GM21529 (cell line): ENCODE data around the gene GNG2.

Experiments
- ATAC-seq: cut with Tn5 transposase; IDR thresholded peaks from one replicate; pipeline ENCODE4 v1.9.1; 2021; ENCODE audit not compliant: unreplicated experiment

Gene GNG2

GRCh38 chr14:51860164-51860824, at the start of gene GNG2:
Gene GNG2 (plus strand): TSS chr14:51860612. CDS start chr14:51950679, 90,067 bp downstream.
- ATAC-seq = peak; percentile 90

- ATAC-seq = no peak
Observed at GRCh38 chr14:51811706-51812105, 48.7 kb upstream of the GNG2 start.

- ATAC-seq = no peak
Observed at GRCh38 chr14:51816031-51816430, 44.4 kb upstream of the GNG2 start.

GRCh38 chr14:51817326-51817725, 43.1 kb upstream of the GNG2 start:
- ATAC-seq = no peak

- no peak for ATAC-seq
Observed at GRCh38 chr14:51818748-51819380, 41.5 kb upstream of the GNG2 start.

GRCh38 chr14:51821822-51822221, 38.6 kb upstream of the GNG2 start:
- no peak for ATAC-seq

GRCh38 chr14:51822499-51822898, 37.9 kb upstream of the GNG2 start:
- ATAC-seq = no peak

GRCh38 chr14:51823706-51824105, 36.7 kb upstream of the GNG2 start:
- ATAC-seq = no peak

- ATAC-seq = no peak
Observed at GRCh38 chr14:51824191-51824590, 36.2 kb upstream of the GNG2 start.

GRCh38 chr14:51825926-51826325, 34.5 kb upstream of the GNG2 start:
- ATAC-seq = no peak

GRCh38 chr14:51828017-51828797, 32.2 kb upstream of the GNG2 start:
- ATAC-seq = peak; percentile 95

- ATAC-seq = no peak
Observed at GRCh38 chr14:51834240-51834639, 26.2 kb upstream of the GNG2 start.

- no peak for ATAC-seq
Observed at GRCh38 chr14:51836417-51836816, 24.0 kb upstream of the GNG2 start.

GRCh38 chr14:51844081-51844881, 16.1 kb upstream of the GNG2 start:
- ATAC-seq = peak; percentile 38

GRCh38 chr14:51845811-51846210, 14.6 kb upstream of the GNG2 start:
- ATAC-seq = no peak

GRCh38 chr14:51846631-51847488, 13.6 kb upstream of the GNG2 start:
- peak; percentile 73 for ATAC-seq

- ATAC-seq = no peak
Observed at GRCh38 chr14:51847489-51847796, 13.0 kb upstream of the GNG2 start.

GRCh38 chr14:51848120-51848519, 12.3 kb upstream of the GNG2 start:
- no peak for ATAC-seq

GRCh38 chr14:51849097-51849496, 11.3 kb upstream of the GNG2 start:
- no peak for ATAC-seq

- ATAC-seq = no peak
Observed at GRCh38 chr14:51850651-51851050, 9.8 kb upstream of the GNG2 start.
